NCI-H146 (cell line): ENCODE results near the gene STRN4.

Experiments
- DNase-seq: peaks from one replicate; lab custom pipeline; 2025; lab: John Stamatoyannopoulos, UW

STRN4 gene

DNA sequence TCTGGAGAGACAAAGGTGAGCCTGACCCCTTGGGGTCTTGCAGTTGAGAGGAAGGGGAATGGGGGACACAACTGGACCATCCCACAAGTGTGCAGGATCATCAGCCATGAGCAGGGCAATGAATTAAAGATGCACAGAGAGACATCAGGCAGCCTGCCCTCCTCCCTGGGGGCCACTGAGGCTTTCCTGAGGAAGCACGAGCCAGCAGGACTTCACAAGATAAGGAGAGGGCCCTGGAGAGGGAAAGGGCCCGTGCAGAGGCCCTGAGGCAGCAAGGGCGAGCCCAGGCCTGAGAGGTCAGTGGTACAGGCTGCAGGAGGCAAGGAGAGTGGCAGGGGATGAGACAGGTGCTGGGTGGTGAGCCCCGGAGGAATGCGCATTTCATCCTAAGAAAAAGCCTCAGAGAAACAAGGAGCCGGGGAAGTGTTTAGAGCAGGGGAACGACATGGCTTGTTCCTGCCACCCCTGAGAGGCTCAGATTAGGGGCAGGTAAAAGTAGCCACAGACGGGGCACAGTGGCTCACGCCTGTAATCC, 20.3 kb downstream of the STRN4 start:
- DNase-seq: no peak

GRCh38 chr19:46725036-46725820, 21.0 kb downstream of the STRN4 start:
- DNase-seq: no peak

GRCh38 chr19:46724468-46724867, 21.8 kb downstream of the STRN4 start:
- no peak for DNase-seq

DNA sequence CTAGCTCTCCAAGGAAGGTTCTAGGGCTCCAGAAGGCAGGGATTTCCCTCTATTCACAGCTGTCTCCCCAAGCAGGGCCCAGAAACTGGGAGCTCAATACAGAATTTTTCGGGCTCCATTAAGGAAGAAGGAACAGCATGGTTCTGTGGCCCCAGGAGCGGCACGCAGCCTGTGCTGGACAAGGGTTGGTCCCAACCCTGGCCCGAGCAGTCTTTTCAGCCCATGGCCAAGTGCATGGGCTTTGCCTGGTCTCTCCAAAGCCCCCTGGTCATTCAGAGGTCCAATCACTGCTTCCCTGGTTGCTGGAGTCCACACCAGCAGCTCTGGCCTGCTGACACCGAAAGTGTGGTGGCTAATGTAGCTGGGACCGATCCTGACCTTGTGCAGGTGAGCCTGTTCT, 22.8 kb downstream of the STRN4 start:
- DNase-seq: no peak

DNA sequence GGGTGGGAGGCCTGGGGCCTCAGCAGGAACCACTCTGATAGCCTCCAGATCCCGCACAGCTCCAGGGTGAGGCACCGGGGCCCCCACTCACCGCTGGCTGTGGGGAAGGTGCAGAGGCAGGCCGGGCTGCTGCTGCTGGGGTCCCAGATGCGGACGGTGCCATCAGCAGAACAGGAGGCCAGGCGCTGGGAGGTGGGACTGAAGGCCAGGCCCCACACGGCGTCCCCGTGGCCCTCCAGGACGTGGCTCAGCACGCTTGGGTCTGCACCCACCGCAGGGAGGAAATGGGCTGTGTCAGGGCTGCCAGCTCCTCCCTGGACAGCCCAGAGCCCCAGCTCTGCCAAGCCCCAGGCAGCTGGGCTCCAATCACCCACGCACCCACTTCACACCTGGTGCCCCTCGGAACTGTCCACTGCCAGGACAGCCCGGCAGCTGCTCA, 23.2 kb downstream of the STRN4 start:
- no peak for DNase-seq

DNA sequence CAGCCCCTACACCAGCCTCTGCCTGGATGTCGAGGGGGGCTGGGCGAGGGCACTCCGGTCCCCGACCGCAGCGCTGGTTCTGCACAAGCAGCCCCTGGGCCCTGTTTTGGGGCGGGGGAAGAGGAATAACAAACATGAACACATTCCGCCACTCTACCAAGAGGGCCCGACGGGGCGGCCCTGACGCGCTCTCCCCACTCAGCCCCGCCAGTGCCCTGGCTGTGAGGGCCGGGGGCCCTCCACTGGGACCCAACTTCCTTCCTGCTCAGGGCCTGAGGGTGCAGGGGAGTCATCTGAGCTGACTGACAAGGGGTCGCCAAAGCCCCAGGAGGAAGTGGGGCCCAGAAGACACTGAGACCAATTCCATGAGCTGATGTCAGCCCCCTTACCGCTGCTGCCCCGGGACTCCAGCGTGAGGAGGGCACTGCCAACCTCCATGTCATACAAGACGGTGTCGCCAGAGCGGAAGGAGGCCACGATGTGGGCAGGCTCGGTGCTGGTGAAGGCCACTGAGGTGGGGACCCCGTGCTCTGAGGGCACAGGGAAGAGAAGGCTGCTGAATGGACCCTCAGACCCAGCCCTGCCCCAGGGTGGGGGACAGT, 23.7 kb downstream of the STRN4 start:
- DNase-seq: no peak

DNA sequence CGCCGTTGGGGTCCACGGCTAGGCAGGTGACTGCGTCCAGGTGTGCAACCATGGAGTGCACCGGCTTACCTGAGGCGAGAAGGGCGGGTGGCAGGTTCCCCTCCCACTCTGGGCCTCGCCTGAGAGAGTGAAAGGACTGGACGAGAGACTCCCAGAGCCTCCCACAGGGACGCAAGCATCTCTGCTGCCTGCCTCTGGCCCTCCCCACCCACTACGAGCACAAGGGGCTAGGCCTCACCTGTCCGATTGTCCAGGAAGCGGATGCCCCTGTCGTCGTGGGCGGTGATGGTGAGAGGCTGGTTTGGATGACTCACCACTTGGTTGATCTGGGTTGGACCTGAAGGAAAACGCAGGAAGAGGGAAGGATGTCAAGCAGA, 24.3 kb downstream of the STRN4 start:
- no peak for DNase-seq

- no peak for DNase-seq
Measured at GRCh38 chr19:46721269-46722003, 24.8 kb downstream of the STRN4 start.

DNA sequence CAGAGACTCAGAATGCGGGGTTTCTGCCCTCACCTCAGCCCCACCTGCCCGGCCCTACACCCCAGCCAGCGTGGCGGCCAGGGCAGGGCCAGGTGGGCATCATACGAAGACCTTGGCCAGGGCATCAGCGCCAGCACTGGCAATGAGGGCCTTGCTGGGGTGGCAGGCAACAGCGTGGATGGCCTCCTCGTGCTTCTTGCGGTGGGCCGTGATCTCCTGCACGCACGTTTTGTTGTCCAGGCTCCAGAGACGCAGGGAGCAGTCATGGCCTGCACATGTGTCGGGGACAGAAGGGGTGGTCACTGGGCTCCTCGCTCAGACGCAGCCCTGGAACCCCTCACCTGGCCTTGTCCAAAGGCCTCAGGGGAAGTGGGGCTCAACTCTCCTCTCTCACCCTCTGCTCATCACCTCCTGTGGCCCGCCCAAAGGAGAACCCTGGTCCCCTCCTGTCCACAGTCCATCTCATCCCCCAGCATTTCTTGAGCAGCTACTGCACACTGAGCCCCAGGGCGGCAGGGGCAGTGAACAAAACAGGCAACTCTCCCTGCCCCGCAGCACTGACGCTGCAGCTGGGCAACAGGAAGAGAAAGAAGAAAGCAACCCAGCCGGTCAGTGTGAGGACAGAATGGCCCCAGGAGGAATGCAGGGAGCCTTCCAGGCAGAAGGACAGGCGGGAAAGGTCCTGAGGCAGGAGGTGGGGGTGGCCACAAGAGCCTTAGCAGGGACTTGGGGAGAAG, 25.6 kb downstream of the STRN4 start:
- DNase-seq: no peak

DNA sequence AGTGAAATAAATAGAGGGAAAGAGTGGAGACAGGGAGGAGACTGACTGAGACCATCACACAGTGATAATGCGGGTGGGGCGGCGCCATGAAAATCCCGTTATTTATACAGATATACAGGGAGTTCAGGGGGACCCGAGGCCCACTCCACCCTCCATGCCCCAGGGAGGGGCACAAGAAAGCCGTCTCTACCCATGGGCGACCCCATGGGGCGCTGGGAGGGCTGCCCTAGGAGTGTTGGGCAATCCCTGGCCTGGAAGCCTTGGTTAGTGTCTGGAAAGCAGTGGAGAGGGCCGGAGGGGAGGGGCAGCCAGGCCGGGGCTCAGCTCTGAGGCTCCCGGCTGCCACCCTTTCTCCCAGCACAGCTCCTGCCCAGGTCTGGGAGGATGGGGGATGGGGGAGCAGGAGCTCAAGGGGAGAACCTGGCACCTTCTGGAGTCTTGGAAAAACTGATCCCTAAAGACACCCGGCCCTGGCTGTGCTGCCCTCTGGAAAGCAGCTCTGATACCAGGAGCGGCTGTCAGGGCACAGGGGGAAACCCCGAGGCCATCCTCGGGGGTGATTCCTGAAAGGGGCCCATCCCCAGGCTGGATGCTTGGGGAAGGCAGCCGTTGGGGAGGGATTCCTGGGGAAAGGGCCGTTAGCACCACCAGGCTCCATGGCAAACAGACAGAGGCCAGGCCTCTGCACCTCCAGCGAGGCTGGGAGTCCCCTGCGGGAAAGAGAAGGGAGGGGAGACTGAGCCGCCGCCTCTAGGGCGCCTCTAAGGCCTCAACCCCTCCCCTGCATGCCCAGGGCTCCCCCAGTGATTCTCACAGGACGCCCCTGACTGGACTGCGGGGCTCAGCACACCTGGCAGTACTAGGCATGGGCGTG, 26.4 kb downstream of the STRN4 start:
- DNase-seq: no peak

GRCh38 chr19:46718934-46719622, 27.2 kb downstream of the STRN4 start:
- no peak for DNase-seq

GRCh38 chr19:46718157-46718933, 27.9 kb downstream of the STRN4 start:
- DNase-seq: no peak

DNA sequence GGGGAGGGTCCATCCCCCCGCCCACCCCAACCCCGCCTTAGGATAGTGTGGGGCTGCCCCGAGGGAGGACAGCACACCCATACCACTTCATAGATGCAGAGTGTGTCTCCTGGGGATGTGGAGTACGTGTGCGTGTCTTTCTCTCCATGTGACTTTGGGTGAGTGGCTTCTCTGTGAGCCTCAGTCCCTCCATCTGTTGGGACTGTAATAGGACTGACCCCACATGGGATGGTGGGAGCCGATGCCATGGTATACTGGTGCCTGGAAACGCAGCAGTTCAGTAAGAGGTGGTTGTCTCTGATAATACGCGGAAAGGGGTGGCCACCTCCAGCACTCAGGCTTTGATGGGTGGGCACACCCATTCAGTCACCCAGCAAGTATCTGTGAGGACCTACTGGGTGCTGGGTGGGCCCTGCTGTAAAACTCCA, 28.5 kb downstream of the STRN4 start:
- no peak for DNase-seq

- DNase-seq: peak; percentile 71
Measured at GRCh38 chr19:46717034-46717715, 29.1 kb downstream of the STRN4 start, which contains the start of gene PRKD2. TSS of gene PRKD2 (minus strand) at chr19:46717114. CDS start at chr19:46716370, 744 bp downstream.

DNA sequence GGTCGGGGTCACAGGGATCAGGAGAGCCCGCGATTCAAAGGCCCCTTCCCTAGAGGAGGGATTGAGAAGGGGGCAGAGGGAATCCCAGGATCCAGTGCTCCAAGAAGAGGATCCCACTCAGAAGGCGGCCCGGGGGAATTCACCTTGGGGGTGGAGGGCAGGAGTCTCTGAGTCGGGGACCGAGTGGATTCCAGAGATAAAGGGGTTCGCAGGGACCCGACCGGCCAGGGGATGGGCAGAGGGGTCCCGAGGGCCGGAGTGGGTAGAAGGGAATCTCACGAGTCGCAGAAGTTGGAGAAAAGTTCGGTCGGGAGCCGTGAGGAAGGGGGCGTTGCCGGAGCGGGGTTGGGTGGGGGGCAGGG, 29.6 kb downstream of the STRN4 start:
- no peak for DNase-seq

- no peak for DNase-seq
Measured at GRCh38 chr19:46715975-46716671, 30.1 kb downstream of the STRN4 start.

- no peak for DNase-seq
Measured at GRCh38 chr19:46715620-46715974, 30.7 kb downstream of the STRN4 start.

DNA sequence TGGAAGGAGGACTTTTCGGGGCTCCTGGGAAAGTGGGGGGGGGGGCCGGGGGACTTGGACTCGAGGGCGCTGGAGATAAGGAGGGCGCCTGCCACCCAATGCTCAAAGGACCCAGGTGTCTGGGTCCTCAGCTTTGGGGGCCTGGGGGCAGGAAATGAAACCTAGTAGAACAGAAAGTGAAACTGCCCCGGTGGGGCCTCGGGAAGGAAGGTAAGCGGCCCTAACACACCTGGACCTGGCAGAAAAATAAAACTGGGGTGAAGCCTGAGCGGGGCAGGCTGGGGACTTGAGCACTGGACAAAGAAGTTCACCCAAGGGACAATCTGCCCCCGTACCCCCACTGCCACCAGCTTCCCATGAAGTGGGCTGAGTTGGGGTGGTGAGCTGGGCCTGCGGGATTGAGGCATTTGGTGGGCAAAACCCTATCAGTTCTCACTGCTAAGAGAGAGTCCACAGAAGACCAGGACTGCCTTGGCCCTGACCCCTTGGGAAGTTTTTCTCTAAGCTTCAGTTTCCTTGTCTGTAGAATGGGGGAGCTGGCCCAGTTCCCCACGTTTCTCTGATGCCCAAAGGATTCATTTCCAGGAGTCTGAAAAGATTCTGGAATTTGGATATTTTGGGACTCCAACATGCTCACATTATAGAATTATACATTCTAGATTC, 31.7 kb downstream of the STRN4 start:
- no peak for DNase-seq
